ENCODE measurements around the gene SHKBP1.

Gene SHKBP1

DNA sequence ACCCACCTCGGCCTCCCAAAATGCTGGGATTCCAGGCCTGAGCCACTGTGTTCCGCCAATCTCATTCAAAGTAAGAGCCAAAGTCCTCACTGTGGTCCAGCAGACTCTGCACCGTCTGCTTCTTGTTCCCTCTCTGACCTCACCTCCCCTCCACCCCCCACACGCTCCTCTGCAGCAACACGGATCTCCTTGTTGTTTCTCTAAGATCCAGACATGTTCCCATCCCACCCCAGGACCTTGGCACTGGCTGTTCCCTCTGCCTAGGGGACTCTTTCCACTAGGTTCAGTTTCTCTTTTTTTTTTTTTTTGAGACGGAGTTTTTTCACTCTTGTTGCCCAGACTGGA lies 62.9 kb downstream of the SHKBP1 start:
- DNase-seq = no peak

DNA sequence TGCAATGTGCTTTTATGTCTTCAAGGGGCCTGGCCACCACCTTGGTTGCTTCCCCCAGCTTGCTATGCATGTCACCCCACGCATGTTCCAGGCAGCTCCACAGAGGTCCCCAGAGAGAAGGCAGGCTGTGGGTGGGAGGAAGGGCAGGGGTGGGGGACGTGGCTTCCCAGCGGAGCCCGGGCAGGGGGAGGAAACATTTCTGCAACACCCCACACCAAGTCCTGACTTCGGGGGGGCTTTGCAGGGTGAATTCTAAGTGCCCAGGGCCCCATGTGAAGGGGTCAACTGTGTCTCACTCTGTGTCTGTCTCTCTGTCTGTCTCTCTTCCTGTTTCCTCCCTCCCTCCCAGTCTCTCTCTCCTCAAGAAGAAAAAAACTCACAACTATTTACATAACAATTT lies 64.1 kb downstream of the SHKBP1 start:
- no peak for DNase-seq
